NCI-H460 (cell line): ENCODE measurements around the gene TPP1. TPM values are rescaled to one million over a fixed set of nuclear protein-coding genes. Genes with fewer than 3 reads are reported as not detected.

Experiments
- DNase-seq: peaks from one replicate; pipeline ENCODE4 v3.0.0-alpha.2; 2016; ENCODE audit warnings: low read depth; ENCODE audit errors: extremely low read depth
- total RNA-seq: library from RNA; depleted of rRNA; stranded (reverse); fragments of >200 nt; shearing (Covaris generic); gene quantifications from 2 replicates; pipeline ENCODE4 v1.2.3, GENCODE V29; 2014

Gene TPP1
- total RNA-seq, 1 experiment from 2014 or later: 2.9 TPM

GRCh38 chr11:6629892-6630631 is 10.8 kb upstream of the TPP1 start:
- DNase-seq: no peak

- no peak for DNase-seq
Observed at GRCh38 chr11:6629573-6629891, 10.3 kb upstream of the TPP1 start.

GRCh38 chr11:6628526-6628925 is 9.3 kb upstream of the TPP1 start:
- no peak for DNase-seq

- no peak for DNase-seq
Observed at GRCh38 chr11:6627762-6628241, 8.6 kb upstream of the TPP1 start.

GRCh38 chr11:6626971-6627761 is 7.9 kb upstream of the TPP1 start:
- no peak for DNase-seq

- DNase-seq: no peak
Observed at GRCh38 chr11:6625832-6626420, 6.7 kb upstream of the TPP1 start.

- no peak for DNase-seq
Observed at GRCh38 chr11:6625156-6625831, 6.1 kb upstream of the TPP1 start.

GRCh38 chr11:6623391-6624363 is 4.5 kb upstream of the TPP1 start:
- no peak for DNase-seq

- no peak for DNase-seq
Observed at GRCh38 chr11:6622261-6623171, 3.3 kb upstream of the TPP1 start.

GRCh38 chr11:6621711-6622211 is 2.5 kb upstream of the TPP1 start:
- DNase-seq: no peak

GRCh38 chr11:6620636-6621035 is 1.4 kb upstream of the TPP1 start:
- DNase-seq: no peak

- no peak for DNase-seq
Observed at GRCh38 chr11:6618117-6619003, 862 bp downstream of the TPP1 start.

- DNase-seq: no peak
Observed at GRCh38 chr11:6617315-6617781, 1.9 kb downstream of the TPP1 start.

- DNase-seq: no peak
Observed at GRCh38 chr11:6616596-6617250, 2.5 kb downstream of the TPP1 start.

GRCh38 chr11:6615882-6616585 is 3.2 kb downstream of the TPP1 start:
- no peak for DNase-seq

GRCh38 chr11:6615046-6615445 is 4.2 kb downstream of the TPP1 start:
- DNase-seq: no peak
